Cardiac fibroblast (primary cell): ENCODE data around the gene CDH8.

ENCODE experiments used
- DNase-seq, 2 donors: peaks; one replicate each; pipeline versions ENCODE4 v3.0.0 to v3.0.0-alpha.2; 2010; ENCODE audit warnings: low read depth in 2 of 2
- H3K4me3 ChIP-seq, 2 donors: replicated peaks in 1 of 2; 1 replicate in 1 of 2; 2 replicates in 1 of 2; pipeline ENCODE4 v1.5.1; 2011; ENCODE audit warnings: low read depth in 2 of 2, low read length in 2 of 2, mild to moderate bottlenecking in 2 of 2, moderate library complexity in 1 of 2
- CTCF ChIP-seq: IDR thresholded peaks from one replicate; pipeline ENCODE4 v1.5.1; 2011; ENCODE audit warnings: low read depth, mild to moderate bottlenecking, low read length, inconsistent platforms

Gene CDH8

GRCh38 chr16:62034231-62035114, 1.8 kb downstream of the CDH8 start:
- no peak overlapping the region for H3K4me3 ChIP-seq
- no peak for TF ChIP-seq CTCF
- no peak for DNase-seq

GRCh38 chr16:62033065-62033464, 3.2 kb downstream of the CDH8 start:
- TF ChIP-seq CTCF: no peak
- H3K4me3 ChIP-seq: no peak overlapping the region
- no peak for DNase-seq

GRCh38 chr16:62029947-62030346, 6.3 kb downstream of the CDH8 start:
- no peak for DNase-seq
- no peak for TF ChIP-seq CTCF
- no peak overlapping the region for H3K4me3 ChIP-seq

- no peak for TF ChIP-seq CTCF
- no peak overlapping the region for H3K4me3 ChIP-seq
- no peak for DNase-seq
Observed at GRCh38 chr16:62022688-62023087, 13.6 kb downstream of the CDH8 start.

GRCh38 chr16:62021161-62021581, 15.1 kb downstream of the CDH8 start:
- H3K4me3 ChIP-seq: no peak overlapping the region
- no peak for TF ChIP-seq CTCF

GRCh38 chr16:62020681-62021080, 15.6 kb downstream of the CDH8 start:
- H3K4me3 ChIP-seq: no peak overlapping the region
- DNase-seq: no peak
- no peak for TF ChIP-seq CTCF

More at GRCh38 chr16:62021161-62021581, 15.1 kb downstream of the CDH8 start:
- no peak for DNase-seq
